ENCODE results near the gene OSCP1. TPM values are rescaled to one million over a fixed set of nuclear protein-coding genes. Genes with fewer than 3 reads are reported as not detected.

Gene OSCP1
- total and polyA plus RNA-seq, 8 donors, result 9.3 to 23.4 (median 14.5) TPM

DNA sequence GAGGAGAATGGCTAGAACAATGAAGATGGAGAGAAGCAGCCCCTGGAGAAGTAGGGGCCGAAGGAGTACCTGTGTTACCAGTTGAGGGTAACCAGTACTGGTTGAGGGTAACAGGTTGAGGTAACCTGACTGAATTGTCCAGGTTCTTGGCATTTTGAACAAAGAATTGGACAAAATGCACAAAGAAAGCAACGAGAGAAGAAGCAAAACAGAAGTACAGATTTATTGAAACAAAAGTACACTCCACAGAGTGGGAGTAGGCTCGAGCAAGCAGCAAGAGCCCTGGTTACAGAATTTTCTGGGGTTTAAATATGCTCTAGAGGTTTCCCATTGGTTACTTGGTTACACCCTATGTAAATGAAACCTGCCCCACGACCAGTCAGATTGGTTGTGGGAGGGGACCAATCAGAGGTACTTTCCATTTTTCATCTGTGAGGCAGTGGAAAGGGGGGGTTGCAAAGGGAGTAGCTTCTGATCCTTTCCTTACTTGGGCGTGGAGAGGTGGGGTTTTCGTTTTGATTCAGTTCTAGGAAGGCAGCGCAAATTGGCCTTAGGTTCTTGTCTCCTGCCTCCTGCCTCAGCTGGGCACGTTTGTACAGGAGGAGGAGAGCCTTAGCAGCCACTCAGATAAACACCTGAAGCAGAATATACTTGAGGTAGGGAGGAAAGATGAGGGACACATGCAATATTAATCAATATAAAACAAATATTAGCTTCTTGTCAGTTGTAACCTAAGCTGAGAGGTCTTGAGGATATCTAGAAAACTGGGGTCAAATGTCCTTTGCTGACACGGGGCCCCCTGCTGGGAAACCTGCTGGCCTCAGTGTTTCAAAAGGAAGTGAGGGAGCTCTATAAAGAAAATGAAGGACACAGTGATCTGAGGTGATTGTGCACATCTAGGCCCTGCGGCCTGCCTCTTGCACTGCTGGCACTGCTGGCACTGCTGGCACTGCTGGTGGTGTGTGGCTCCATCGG, 38.3 kb downstream of the OSCP1 start:
- intact Hi-C loops (cut with DNase I), result no loop called here
- ATAC-seq (peak; percentile 27), DNase-seq (no peak)
- no peaks in the 10 kb centered on the region for H3K36me3 ChIP-seq
- TF ChIP-seq, protein P1, sequence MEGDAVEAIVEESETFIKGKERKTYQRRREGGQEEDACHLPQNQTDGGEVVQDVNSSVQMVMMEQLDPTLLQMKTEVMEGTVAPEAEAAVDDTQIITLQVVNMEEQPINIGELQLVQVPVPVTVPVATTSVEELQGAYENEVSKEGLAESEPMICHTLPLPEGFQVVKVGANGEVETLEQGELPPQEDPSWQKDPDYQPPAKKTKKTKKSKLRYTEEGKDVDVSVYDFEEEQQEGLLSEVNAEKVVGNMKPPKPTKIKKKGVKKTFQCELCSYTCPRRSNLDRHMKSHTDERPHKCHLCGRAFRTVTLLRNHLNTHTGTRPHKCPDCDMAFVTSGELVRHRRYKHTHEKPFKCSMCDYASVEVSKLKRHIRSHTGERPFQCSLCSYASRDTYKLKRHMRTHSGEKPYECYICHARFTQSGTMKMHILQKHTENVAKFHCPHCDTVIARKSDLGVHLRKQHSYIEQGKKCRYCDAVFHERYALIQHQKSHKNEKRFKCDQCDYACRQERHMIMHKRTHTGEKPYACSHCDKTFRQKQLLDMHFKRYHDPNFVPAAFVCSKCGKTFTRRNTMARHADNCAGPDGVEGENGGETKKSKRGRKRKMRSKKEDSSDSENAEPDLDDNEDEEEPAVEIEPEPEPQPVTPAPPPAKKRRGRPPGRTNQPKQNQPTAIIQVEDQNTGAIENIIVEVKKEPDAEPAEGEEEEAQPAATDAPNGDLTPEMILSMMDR (IDR thresholded peaks at IDR 0.05), result no peak
- no peaks in the 10 kb centered on the region for H3K9me3 ChIP-seq
- H3K4me1 ChIP-seq, result no peaks in the 10 kb centered on the region
- H3K27me3 ChIP-seq, result no peaks in the 10 kb centered on the region
- H3K4me3 ChIP-seq, result no peak overlapping the region
- no peak overlapping the region for H3K27ac ChIP-seq

DNA sequence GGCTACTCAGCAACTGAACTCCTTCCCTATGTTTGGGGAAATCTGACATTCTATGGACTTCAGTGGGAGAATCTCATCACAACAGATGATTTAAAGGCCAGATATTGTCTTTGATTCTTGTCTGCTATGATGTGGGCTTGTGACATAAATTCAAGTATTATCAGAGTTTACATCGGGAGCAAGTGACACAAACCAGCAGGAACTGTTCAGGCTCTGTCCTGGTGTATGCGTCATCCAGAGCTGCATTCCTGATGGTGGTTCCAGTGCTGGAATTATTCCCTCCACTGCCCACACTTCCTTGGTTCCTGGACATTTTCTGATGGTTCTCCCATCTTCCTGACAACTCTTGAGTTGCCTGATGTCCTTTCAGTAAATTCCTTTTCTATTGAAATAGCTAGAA, 41.8 kb downstream of the OSCP1 start:
- peak; percentile 35 for ATAC-seq

GRCh38 chr1:36406440-36406839, 43.8 kb downstream of the OSCP1 start:
- intact Hi-C loops (cut with DNase I), result no loop called here
- H3K9me3 ChIP-seq, result no peaks in the 10 kb centered on the region
- no peak overlapping the region for H3K4me3 ChIP-seq
- TF ChIP-seq, protein P1 (IDR thresholded peaks at IDR 0.05), result no peak
- DNase-seq (no peak), ATAC-seq (no peak)
- H3K36me3 ChIP-seq, result no peaks in the 10 kb centered on the region
- peak overlapping the region in 1 of 2 donors; percentile 50 for H3K27ac ChIP-seq
- H3K4me1 ChIP-seq, result peaks cover 0 to 4% of the 10 kb centered on the region in 2 donors
- H3K27me3 ChIP-seq, result no peaks in the 10 kb centered on the region

More for the DNA sequence above, 41.8 kb downstream of the OSCP1 start:
- TF ChIP-seq, protein P1 (IDR thresholded peaks at IDR 0.05), result no peak
- Histone ChIP-seq H3K9me3 (no peaks in the 10 kb centered on the region), H3K36me3 (no peaks in the 10 kb centered on the region), H3K27ac (no peak overlapping the region), H3K4me3 (no peak overlapping the region), H3K4me1 (no peaks in the 10 kb centered on the region), H3K27me3 (no peaks in the 10 kb centered on the region)
- intact Hi-C loops (cut with DNase I), result no loop called here
- DNase-seq, result no peak

DNA sequence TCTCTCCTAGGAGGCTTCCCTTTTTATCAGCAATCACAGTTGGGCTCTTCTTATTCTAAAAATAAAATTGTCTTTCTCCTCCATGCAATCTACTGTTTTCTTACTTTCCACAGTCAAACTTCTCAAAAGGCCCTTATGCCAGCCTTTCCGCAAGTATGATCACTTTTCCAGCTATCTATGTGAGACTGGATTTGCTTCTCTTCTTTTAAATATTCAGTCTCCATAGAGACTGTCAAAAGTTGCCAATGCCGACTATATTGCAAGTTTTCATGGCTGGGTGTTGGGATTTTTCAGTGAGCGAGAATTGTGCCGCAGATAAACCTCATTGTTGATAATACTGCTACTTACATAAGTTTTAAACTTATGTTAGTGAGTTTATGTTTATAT, 47.8 kb downstream of the OSCP1 start:
- H3K36me3 ChIP-seq, result no peaks in the 10 kb centered on the region
- no peak overlapping the region for H3K4me3 ChIP-seq
- no peaks in the 10 kb centered on the region for H3K9me3 ChIP-seq
- DNase-seq (no peak), ATAC-seq (no peak)
- H3K27me3 ChIP-seq, result no peaks in the 10 kb centered on the region
- intact Hi-C loops (cut with DNase I), result no loop called here
- H3K4me1 ChIP-seq, result peaks cover 4 to 21% of the 10 kb centered on the region in 2 donors
- no peak overlapping the region for H3K27ac ChIP-seq
- TF ChIP-seq, protein P1 (IDR thresholded peaks at IDR 0.05), result no peak
